Trophoblast cell (in vitro differentiated cells and primary cell): ENCODE data around the gene ZKSCAN3.
A peak's percentile ranks its signal among the peaks of the same experiment; 100 is the strongest.

Experiments
- DNase-seq, 2 donors: peaks; one replicate each; pipeline ENCODE4 v3.0.0-alpha.2; 2016
- H2AFZ ChIP-seq: 2 replicates; pipeline ENCODE4 v1.6.1; 2013; ENCODE audit warnings: low read length, moderate library complexity, mild to moderate bottlenecking; ENCODE audit not compliant: insufficient read depth, poor library complexity
- H2AK5ac ChIP-seq: 2 replicates; pipeline ENCODE4 v1.6.1; 2013; ENCODE audit warnings: mild to moderate bottlenecking, low read length
- H2BK120ac ChIP-seq: 2 replicates; pipeline ENCODE4 v1.6.1; 2013; ENCODE audit warnings: low read length, mild to moderate bottlenecking, moderate library complexity; ENCODE audit not compliant: insufficient read depth, poor library complexity
- H2BK12ac ChIP-seq: 2 replicates; pipeline ENCODE4 v1.6.1; 2013; ENCODE audit warnings: mild to moderate bottlenecking, low read length, moderate library complexity
- H2BK5ac ChIP-seq: 2 replicates; pipeline ENCODE4 v1.6.1; 2013; ENCODE audit warnings: low read length, low read depth, moderate library complexity, mild to moderate bottlenecking; ENCODE audit not compliant: poor library complexity
- H3K14ac ChIP-seq: 2 replicates; pipeline ENCODE4 v1.6.1; 2013; ENCODE audit warnings: mild to moderate bottlenecking, low read length
- H3K18ac ChIP-seq: 2 replicates; pipeline ENCODE4 v1.6.1; 2013; ENCODE audit warnings: mild to moderate bottlenecking, low read length
- H3K23ac ChIP-seq: 2 replicates; pipeline ENCODE4 v1.6.1; 2013; ENCODE audit warnings: low read length
- H3K27ac ChIP-seq: 2 replicates; pipeline ENCODE4 v1.5.1; 2013; ENCODE audit warnings: low read depth, mild to moderate bottlenecking, inconsistent platforms, low read length, moderate library complexity
- H3K27me3 ChIP-seq: 2 replicates; pipeline ENCODE4 v1.6.1; 2013; ENCODE audit warnings: inconsistent platforms, mild to moderate bottlenecking, low read length, moderate library complexity; ENCODE audit not compliant: insufficient read depth
- H3K36me3 ChIP-seq, 2 experiments: 1 replicate in 1 of 2; 2 replicates in 1 of 2; pipeline ENCODE4 v1.6.1; 2013; ENCODE audit warnings: low read length in 2 of 2, mild to moderate bottlenecking in 2 of 2, moderate library complexity in 1 of 2; ENCODE audit not compliant: insufficient read depth in 2 of 2, control insufficient read depth in 1 of 2
- H3K4ac ChIP-seq: 2 replicates; pipeline ENCODE4 v1.6.1; 2013; ENCODE audit warnings: low read depth, mild to moderate bottlenecking, low read length, moderate library complexity
- H3K4me1 ChIP-seq, 2 experiments: 1 replicate in 1 of 2; 2 replicates in 1 of 2; pipeline ENCODE4 v1.6.1; 2013; ENCODE audit warnings: low read length in 2 of 2, mild to moderate bottlenecking in 2 of 2, moderate library complexity in 1 of 2; ENCODE audit not compliant: insufficient read depth in 2 of 2, control insufficient read depth in 1 of 2
- H3K4me2 ChIP-seq: 2 replicates; pipeline ENCODE4 v1.6.1; 2013; ENCODE audit warnings: inconsistent platforms, mild to moderate bottlenecking, low read length, moderate library complexity
- H3K4me3 ChIP-seq: 2 replicates; pipeline ENCODE4 v1.5.1; 2013; ENCODE audit warnings: mild to moderate bottlenecking, low read depth, low read length, inconsistent platforms
- H3K79me1 ChIP-seq: one replicate; pipeline ENCODE4 v1.6.1; 2013; ENCODE audit warnings: low read length
- H3K79me2 ChIP-seq: 2 replicates; pipeline ENCODE4 v1.6.1; 2013; ENCODE audit warnings: low read length, mild to moderate bottlenecking; ENCODE audit not compliant: control insufficient read depth, insufficient read depth, poor library complexity
- H3K9ac ChIP-seq: 2 replicates; pipeline ENCODE4 v1.6.1; 2013; ENCODE audit warnings: mild to moderate bottlenecking, low read length
- H3K9me3 ChIP-seq: 2 replicates; pipeline ENCODE4 v1.6.1; 2013; ENCODE audit warnings: low read depth, mild to moderate bottlenecking, control low read depth, inconsistent platforms, low read length; ENCODE audit not compliant: insufficient read depth
- H4K12ac ChIP-seq: 2 replicates; pipeline ENCODE4 v1.6.1; 2013; ENCODE audit warnings: low read depth, mild to moderate bottlenecking, low read length, moderate library complexity
- H4K8ac ChIP-seq: 2 replicates; pipeline ENCODE4 v1.6.1; 2013; ENCODE audit warnings: low read depth, mild to moderate bottlenecking, low read length, moderate library complexity
- H4K91ac ChIP-seq: one replicate; pipeline ENCODE4 v1.6.1; 2013; ENCODE audit warnings: low read depth, mild to moderate bottlenecking, low read length, moderate library complexity
- WGBS: extraction: QIAGEN DNeasy Blood & Tissue Kit; methylation state at CpG from one replicate; pipeline ENCODE4 v1.1.7; 2013; ENCODE audit warnings: missing lambda C conversion rate; ENCODE audit not compliant: insufficient read length, insufficient coverage; ENCODE audit errors: extremely low coverage; 5-methylcytosine and 5-hydroxymethylcytosine counted together

The ZKSCAN3 gene

GRCh38 chr6:28333599-28334018 lies 16.1 kb upstream of the ZKSCAN3 start:
- Histone ChIP-seq H3K36me3 (peaks cover 2 to 5% of the 10 kb centered on the region in 2 experiments), H3K79me1 (peaks cover 12% of the 10 kb centered on the region), H3K9me3 (peaks cover 2% of the 10 kb centered on the region), H4K12ac (no peak overlapping the region), H2AFZ (no peak overlapping the region), H3K4me1 (peaks cover 0 to 3% of the 10 kb centered on the region in 2 experiments), H3K4me2 (no peak overlapping the region), H2BK12ac (no peak overlapping the region), H3K23ac (no peak overlapping the region), H3K79me2 (peaks cover 2% of the 10 kb centered on the region), H2BK120ac (no peak overlapping the region), H4K91ac (no peak overlapping the region), H3K4me3 (no peak overlapping the region), H2AK5ac (no peak overlapping the region), H4K8ac (no peak overlapping the region), H3K4ac (no peak overlapping the region), H3K18ac (no peak overlapping the region), H3K27me3 (no peaks in the 10 kb centered on the region), H2BK5ac (no peak overlapping the region), H3K27ac (no peak overlapping the region), H3K14ac (no peak overlapping the region), H3K9ac (no peak overlapping the region)
- DNase-seq = no peak
- no CpG with 5 or more reads among the region's 1 CpG for WGBS

- no peak overlapping the region for H2BK5ac ChIP-seq
- H3K4ac ChIP-seq = no peak overlapping the region
- no peak overlapping the region for H3K23ac ChIP-seq
- H4K12ac ChIP-seq = peak overlapping the region; percentile 65
- H2BK12ac ChIP-seq = no peak overlapping the region
- WGBS = no CpG with 5 or more reads among the region's 7 CpGs
- no peak overlapping the region for H2AFZ ChIP-seq
- peaks cover 12% of the 10 kb centered on the region for H3K79me1 ChIP-seq
- no peaks in the 10 kb centered on the region for H3K36me3 ChIP-seq
- no peak overlapping the region for H3K9ac ChIP-seq
- no peaks in the 10 kb centered on the region for H3K27me3 ChIP-seq
- H3K4me3 ChIP-seq = no peak overlapping the region
- no peak overlapping the region for H3K18ac ChIP-seq
- peak overlapping the region; percentile 66 for H4K8ac ChIP-seq
- H3K4me2 ChIP-seq = peak overlapping the region; percentile 95
- H3K4me1 ChIP-seq = peaks cover 0 to 3% of the 10 kb centered on the region in 2 experiments
- no peak overlapping the region for H2BK120ac ChIP-seq
- no peak overlapping the region for H2AK5ac ChIP-seq
- peaks cover 2% of the 10 kb centered on the region for H3K79me2 ChIP-seq
- H3K9me3 ChIP-seq = no peaks in the 10 kb centered on the region
- peak overlapping the region; percentile 71 for H4K91ac ChIP-seq
- no peak overlapping the region for H3K14ac ChIP-seq
- no peak for DNase-seq
- peak overlapping the region; percentile 22 for H3K27ac ChIP-seq
These were observed 15.3 kb upstream of the ZKSCAN3 start for GRCh38 chr6:28334286-28335039.

- H4K8ac ChIP-seq = peak overlapping the region; percentile 66
- no peak overlapping the region for H3K9ac ChIP-seq
- WGBS = no CpG with 5 or more reads among the region's 12 CpGs
- H3K23ac ChIP-seq = no peak overlapping the region
- peak overlapping the region; percentile 21 for H2AK5ac ChIP-seq
- H3K79me2 ChIP-seq = peaks cover 2% of the 10 kb centered on the region
- H3K4ac ChIP-seq = peak overlapping the region; percentile 29
- peak overlapping the region; percentile 71 for H4K91ac ChIP-seq
- peak overlapping the region; percentile 67 for H2BK5ac ChIP-seq
- H3K14ac ChIP-seq = peak overlapping the region; percentile 45
- no peak overlapping the region for H2BK12ac ChIP-seq
- no peaks in the 10 kb centered on the region for H3K36me3 ChIP-seq
- H2AFZ ChIP-seq = peak overlapping the region; percentile 50
- no peak overlapping the region for H3K18ac ChIP-seq
- peak overlapping the region; percentile 95 for H3K4me2 ChIP-seq
- no peak overlapping the region for H3K4me3 ChIP-seq
- H2BK120ac ChIP-seq = peak overlapping the region; percentile 48
- DNase-seq = no peak
- peaks cover 12% of the 10 kb centered on the region for H3K79me1 ChIP-seq
- H4K12ac ChIP-seq = peak overlapping the region; percentile 65
- H3K4me1 ChIP-seq = peaks cover 0 to 3% of the 10 kb centered on the region in 2 experiments
- H3K27me3 ChIP-seq = no peaks in the 10 kb centered on the region
- H3K9me3 ChIP-seq = no peaks in the 10 kb centered on the region
- H3K27ac ChIP-seq = peak overlapping the region; percentile 22
These were observed 14.6 kb upstream of the ZKSCAN3 start for GRCh38 chr6:28335040-28335563.

- WGBS = no CpG with 5 or more reads among the region's 35 CpGs
- peak; percentile 98 for DNase-seq
These were observed 14.0 kb upstream of the ZKSCAN3 start, which contains the start of gene ZSCAN31 for GRCh38 chr6:28335564-28336283. Gene ZSCAN31 (minus strand): TSS chr6:28336148. CDS start chr6:28329683, 6,465 bp downstream.

More at GRCh38 chr6:28335564-28336283, 14.0 kb upstream of the ZKSCAN3 start, which contains the start of gene ZSCAN31:
- Histone ChIP-seq H3K79me1 (peaks cover 12% of the 10 kb centered on the region), H3K4me3 (peak within 1 kb of the TSS; percentile 76), H3K27ac (peak within 1 kb of the TSS; percentile 98), H3K23ac (peak within 1 kb of the TSS; percentile 38), H4K12ac (peak within 1 kb of the TSS; percentile 65), H2AK5ac (peak within 1 kb of the TSS; percentile 21), H4K91ac (peak within 1 kb of the TSS; percentile 71), H2BK12ac (no peak within 1 kb of the TSS), H4K8ac (peak within 1 kb of the TSS; percentile 79), H3K36me3 (no peaks in the 10 kb centered on the region), H2AFZ (peak within 1 kb of the TSS; percentile 50), H2BK120ac (peak within 1 kb of the TSS; percentile 48), H3K9ac (peak within 1 kb of the TSS; percentile 88), H3K14ac (peak within 1 kb of the TSS; percentile 88), H3K9me3 (no peaks in the 10 kb centered on the region), H3K79me2 (peaks cover 2% of the 10 kb centered on the region), H3K4me2 (peak within 1 kb of the TSS; percentile 95), H3K27me3 (no peaks in the 10 kb centered on the region), H3K4me1 (peaks cover 0 to 3% of the 10 kb centered on the region in 2 experiments), H3K18ac (peak within 1 kb of the TSS; percentile 49), H3K4ac (peak within 1 kb of the TSS; percentile 34), H2BK5ac (peak within 1 kb of the TSS; percentile 90)
